ENCODE results near the gene AGA. TPM values are rescaled to one million over a fixed set of nuclear protein-coding genes. Genes with fewer than 3 reads are reported as not detected.

The AGA gene
- total and polyA plus RNA-seq, 10 of the 15 experiments (the other 5 are each of a cell fraction or from before 2014, with no cell fraction given) = 17.1 to 37.6 (median 24.5) TPM

DNA sequence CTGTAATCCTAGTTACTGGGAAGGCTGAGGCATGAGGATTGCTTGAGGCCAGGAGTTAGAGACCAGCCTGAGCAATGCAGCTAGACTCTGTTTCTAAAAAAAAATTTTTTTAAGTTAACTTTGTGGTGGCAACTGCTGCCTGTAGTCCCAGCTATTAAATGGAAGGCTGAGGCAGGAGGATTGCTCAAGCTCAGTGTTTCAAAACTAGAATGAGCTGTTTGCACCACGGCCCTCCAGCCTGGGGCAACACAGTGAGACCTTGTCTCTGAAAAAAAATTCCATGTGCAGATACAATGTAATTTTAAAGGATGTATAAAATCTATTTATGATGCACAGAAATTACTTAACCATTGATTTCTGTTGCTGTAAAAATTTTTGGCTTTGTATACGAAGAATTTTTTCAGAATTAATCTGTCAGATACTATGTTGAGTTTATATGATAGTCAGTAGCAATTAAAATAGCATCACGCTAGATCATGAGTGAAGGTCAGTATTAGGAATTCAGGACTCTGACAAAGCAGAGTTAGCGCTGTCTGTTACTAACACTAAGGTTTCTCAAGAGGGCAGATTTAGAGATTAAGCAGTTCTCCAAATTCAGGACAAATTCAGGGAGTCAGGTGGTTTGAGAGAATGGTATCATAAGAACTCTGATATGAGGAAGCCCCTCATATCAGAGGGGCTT is 8.3 kb upstream of the AGA start:
- ChIA-PET RAD21 (ENCODE audit: unreplicated experiment) (interaction anchor here (0.6 kb wide), 1 partner anchor 11 kb away, joined by 3 read pairs; no protein-coding TSS in a partner anchor), SMC1A (ENCODE audit: uncharacterized antibody, unreplicated experiment) (no interaction called here), CTCF (interaction anchor here (1.0 kb wide), 1 partner anchor 35 kb away, joined by 3 read pairs; no protein-coding TSS in a partner anchor), POLR2A (no interaction called here)
- no peaks in the 10 kb centered on the region for H3K4me1 ChIP-seq (ENCODE audit: control insufficient read depth, insufficient read depth, low read length)
- WGBS (ENCODE audit: insufficient coverage, insufficient replicate concordance, low lambda C conversion rate, missing lambda C conversion rate) = 32% methylated on average over 4 of the region's 4 CpGs
- no peak overlapping the region for H3K4me2 ChIP-seq (ENCODE audit: control insufficient read depth, insufficient read depth)
- TF ChIP-seq, protein P1, sequence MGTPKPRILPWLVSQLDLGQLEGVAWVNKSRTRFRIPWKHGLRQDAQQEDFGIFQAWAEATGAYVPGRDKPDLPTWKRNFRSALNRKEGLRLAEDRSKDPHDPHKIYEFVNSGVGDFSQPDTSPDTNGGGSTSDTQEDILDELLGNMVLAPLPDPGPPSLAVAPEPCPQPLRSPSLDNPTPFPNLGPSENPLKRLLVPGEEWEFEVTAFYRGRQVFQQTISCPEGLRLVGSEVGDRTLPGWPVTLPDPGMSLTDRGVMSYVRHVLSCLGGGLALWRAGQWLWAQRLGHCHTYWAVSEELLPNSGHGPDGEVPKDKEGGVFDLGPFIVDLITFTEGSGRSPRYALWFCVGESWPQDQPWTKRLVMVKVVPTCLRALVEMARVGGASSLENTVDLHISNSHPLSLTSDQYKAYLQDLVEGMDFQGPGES (IDR thresholded peaks at IDR 0.05) = no peak
- TF ChIP-seq POU2F2 (IDR thresholded peaks at IDR 0.05; ENCODE audit: borderline replicate concordance, low read depth, low read length) (no peak), ESRRA (IDR thresholded peaks at IDR 0.05; ENCODE audit: low read length) (no peak), SP1 (IDR thresholded peaks at IDR 0.05; ENCODE audit: low read depth, low read length) (no peak), YBX1 (IDR thresholded peaks at IDR 0.05) (no peak), ZSCAN29 (IDR thresholded peaks at IDR 0.05) (no peak), SREBF2 (IDR thresholded peaks at IDR 0.05; ENCODE audit: low read length) (no peak), NR2C1 (IDR thresholded peaks at IDR 0.05) (no peak), RB1 (IDR thresholded peaks at IDR 0.05; ENCODE audit: borderline replicate concordance) (no peak)
- no peak overlapping the region for H3K9ac ChIP-seq (ENCODE audit: control insufficient read depth, insufficient read depth, low read length)
- no peaks in the 10 kb centered on the region for H3K27me3 ChIP-seq (replicated peaks in 1 of 2; ENCODE audit: control insufficient read depth in 2 of 2, insufficient read depth in 2 of 2, low read length in 1 of 2)
- in situ Hi-C loops (cut with MboI) (no loop called here), intact Hi-C loops (cut with micrococcal nuclease; ENCODE audit: unreplicated experiment) (no loop called here)
- H3K36me3 ChIP-seq (ENCODE audit: control insufficient read depth in 2 of 2, insufficient read depth in 2 of 2, low read length in 1 of 2) = no peaks in the 10 kb centered on the region
- H4K20me1 ChIP-seq (ENCODE audit: control insufficient read depth, insufficient read depth) = no peaks in the 10 kb centered on the region
- ATAC-seq = no peak
- no peak overlapping the region for H3K27ac ChIP-seq (ENCODE audit: control insufficient read depth, insufficient read depth)
- no peaks in the 10 kb centered on the region; the same call in 2 of the 3 replicates for H3K9me3 ChIP-seq (replicated peaks; ENCODE audit: control insufficient read depth, insufficient read depth, low read length)
- no peak overlapping the region for H3K4me3 ChIP-seq
- FAIRE-seq = no peak
- DNase-seq (ENCODE audit: low read depth, low spot score) = no peak
- BruUV-seq (replicated peaks) = no TSS peak
- H3K79me2 ChIP-seq (ENCODE audit: control insufficient read depth, insufficient read depth, low read length) = no peaks in the 10 kb centered on the region
- H2AFZ ChIP-seq (ENCODE audit: control insufficient read depth, low read depth, low read length) = no peak overlapping the region
